ENCODE data around the gene MICALL1.

DNA sequence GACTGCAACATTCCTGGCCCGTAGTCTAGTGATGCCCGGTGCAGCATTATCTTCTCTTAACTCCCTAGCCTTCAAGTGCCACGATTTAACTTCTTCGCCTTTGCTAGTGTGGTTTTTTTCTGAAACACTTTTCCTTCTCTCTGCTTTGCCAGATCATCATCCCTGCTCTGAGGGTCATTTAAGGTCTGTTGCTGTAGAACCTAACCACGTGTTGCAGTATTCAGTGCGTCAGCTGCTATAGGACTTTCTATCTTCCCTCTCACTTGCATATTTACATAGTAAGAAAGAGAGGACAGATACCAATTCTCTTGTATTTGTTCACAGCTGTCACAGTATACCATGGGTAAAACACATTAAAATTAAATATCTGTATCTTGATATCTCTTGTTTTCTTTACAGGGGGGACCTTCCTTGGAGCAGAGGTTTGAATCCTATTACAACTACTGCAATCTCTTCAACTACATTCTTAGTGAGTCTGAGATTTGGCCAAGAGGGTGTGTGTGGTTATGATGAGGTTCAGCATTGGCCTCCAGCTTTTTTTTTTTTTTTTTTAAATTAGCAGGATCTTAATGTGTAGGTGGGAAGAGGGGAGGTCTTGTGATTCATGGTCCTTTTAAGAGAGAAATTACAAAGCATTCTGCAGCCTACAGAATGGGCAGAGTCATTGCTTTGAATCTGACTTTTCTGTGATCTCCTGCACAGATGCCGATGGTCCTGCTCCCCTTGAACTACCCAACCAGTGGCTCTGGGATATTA, 43.3 kb upstream of the MICALL1 start:
- TF ChIP-seq EZH2 (IDR thresholded peaks at IDR 0.05) (no peak), POLR2AphosphoS5 (IDR thresholded peaks at IDR 0.05; ENCODE audit: borderline replicate concordance, low read depth, low read length) (no peak), FOXP2 (optimal IDR thresholded peaks at IDR 0.05; ENCODE audit: control extremely low read depth, extremely low read length, insufficient read depth) (no peak)

Measured in SK-N-MC (cell line).